MCF 10A (cell line): ENCODE measurements around the gene ASXL3. TPM values are rescaled to one million over a fixed set of nuclear protein-coding genes. Genes with fewer than 3 reads are reported as not detected.
A peak's percentile ranks its signal among the peaks of the same experiment; 100 is the strongest.

Experiments
- BruUV-seq: library from RNA; stranded (reverse); fragments of 400-500 nt; replicated peaks from 2 replicates; lab custom pipeline; 2021; lab: Mats Ljungman, UMichigan
- CTCF ChIA-PET: fragments of 300-600 bp; sonication (Branson Sonifier 250); formaldehyde crosslinking; extraction: SDS; loops from one replicate; lab custom pipeline; 2021; ENCODE audit warnings: antibody characterized with exemption, inconsistent platforms; lab: Yijun Ruan, JAX
- POLR2A ChIA-PET: fragments of 300-600, 350-650 bp; sonication (Branson Sonifier 250); formaldehyde crosslinking; extraction: SDS; loops from one replicate; lab custom pipeline; 2020; ENCODE audit warnings: antibody characterized with exemption, inconsistent platforms; lab: Yijun Ruan, JAX
- DNase-seq: peaks from one replicate; pipeline ENCODE4 v3.0.0-alpha.2; 2018; ENCODE audit not compliant: unreplicated experiment
- H3K27ac Mint-ChIP-seq: one replicate; pipeline ENCODE4 v1.8.0; 2022; ENCODE audit warnings: mild to moderate bottlenecking, low read depth, mixed read lengths; ENCODE audit not compliant: unreplicated experiment
- H3K27me3 Mint-ChIP-seq: one replicate; pipeline ENCODE4 v1.8.0; 2022; ENCODE audit warnings: mixed read lengths; ENCODE audit not compliant: insufficient read depth, unreplicated experiment
- H3K36me3 Mint-ChIP-seq: one replicate; pipeline ENCODE4 v1.8.0; 2022; ENCODE audit warnings: mild to moderate bottlenecking, moderate library complexity, mixed read lengths; ENCODE audit not compliant: insufficient read depth, unreplicated experiment
- H3K4me1 Mint-ChIP-seq: one replicate; pipeline ENCODE4 v1.8.0; 2022; ENCODE audit warnings: mixed read lengths; ENCODE audit not compliant: insufficient read depth, unreplicated experiment
- H3K4me3 Mint-ChIP-seq: one replicate; pipeline ENCODE4 v1.8.0; 2022; ENCODE audit warnings: mild to moderate bottlenecking, moderate library complexity, mixed read lengths; ENCODE audit not compliant: unreplicated experiment
- H3K9me3 Mint-ChIP-seq: one replicate; pipeline ENCODE4 v1.8.0; 2022; ENCODE audit warnings: mixed read lengths; ENCODE audit not compliant: unreplicated experiment
- intact Hi-C: fragments of 100-400 bp; cut with micrococcal nuclease; formaldehyde crosslinking; loops from 2 replicates; pipeline ENCODE4 v1.14.1; 2022
- total RNA-seq: library from RNA; stranded (reverse); gene quantifications from 2 replicates; pipeline ENCODE4 v1.2.3, GENCODE V29; 2022
- TF ChIP-seq, protein P1 (sequence below): fragments of 200-600 bp; IDR thresholded peaks from one replicate; pipeline ENCODE4 v1.8.0; 2022; ENCODE audit warnings: antibody characterized with exemption, mild to moderate bottlenecking; ENCODE audit not compliant: unreplicated experiment

Gene ASXL3
- total RNA-seq, 1 experiment from 2014 or later, result not detected

- no peaks in the 10 kb centered on the region for H3K27me3 Mint-ChIP-seq
- ChIA-PET POLR2A (no interaction called here), CTCF (no interaction called here)
- H3K9me3 Mint-ChIP-seq, result no peaks in the 10 kb centered on the region
- TF ChIP-seq, protein P1, sequence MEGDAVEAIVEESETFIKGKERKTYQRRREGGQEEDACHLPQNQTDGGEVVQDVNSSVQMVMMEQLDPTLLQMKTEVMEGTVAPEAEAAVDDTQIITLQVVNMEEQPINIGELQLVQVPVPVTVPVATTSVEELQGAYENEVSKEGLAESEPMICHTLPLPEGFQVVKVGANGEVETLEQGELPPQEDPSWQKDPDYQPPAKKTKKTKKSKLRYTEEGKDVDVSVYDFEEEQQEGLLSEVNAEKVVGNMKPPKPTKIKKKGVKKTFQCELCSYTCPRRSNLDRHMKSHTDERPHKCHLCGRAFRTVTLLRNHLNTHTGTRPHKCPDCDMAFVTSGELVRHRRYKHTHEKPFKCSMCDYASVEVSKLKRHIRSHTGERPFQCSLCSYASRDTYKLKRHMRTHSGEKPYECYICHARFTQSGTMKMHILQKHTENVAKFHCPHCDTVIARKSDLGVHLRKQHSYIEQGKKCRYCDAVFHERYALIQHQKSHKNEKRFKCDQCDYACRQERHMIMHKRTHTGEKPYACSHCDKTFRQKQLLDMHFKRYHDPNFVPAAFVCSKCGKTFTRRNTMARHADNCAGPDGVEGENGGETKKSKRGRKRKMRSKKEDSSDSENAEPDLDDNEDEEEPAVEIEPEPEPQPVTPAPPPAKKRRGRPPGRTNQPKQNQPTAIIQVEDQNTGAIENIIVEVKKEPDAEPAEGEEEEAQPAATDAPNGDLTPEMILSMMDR, result no peak
- BruUV-seq, result no TSS peak
- no peak overlapping the region for H3K4me3 Mint-ChIP-seq
- DNase-seq, result no peak
- H3K4me1 Mint-ChIP-seq, result no peaks in the 10 kb centered on the region
- no peak overlapping the region for H3K27ac Mint-ChIP-seq
- intact Hi-C loops, result no loop called here
- no peaks in the 10 kb centered on the region for H3K36me3 Mint-ChIP-seq
Observed at GRCh38 chr18:33757037-33757436, 179.0 kb downstream of the ASXL3 start.

GRCh38 chr18:33761363-33761762 is 183.3 kb downstream of the ASXL3 start:
- TF ChIP-seq, protein P1, result peak; percentile 30
- H3K27ac Mint-ChIP-seq, result no peak overlapping the region

DNA sequence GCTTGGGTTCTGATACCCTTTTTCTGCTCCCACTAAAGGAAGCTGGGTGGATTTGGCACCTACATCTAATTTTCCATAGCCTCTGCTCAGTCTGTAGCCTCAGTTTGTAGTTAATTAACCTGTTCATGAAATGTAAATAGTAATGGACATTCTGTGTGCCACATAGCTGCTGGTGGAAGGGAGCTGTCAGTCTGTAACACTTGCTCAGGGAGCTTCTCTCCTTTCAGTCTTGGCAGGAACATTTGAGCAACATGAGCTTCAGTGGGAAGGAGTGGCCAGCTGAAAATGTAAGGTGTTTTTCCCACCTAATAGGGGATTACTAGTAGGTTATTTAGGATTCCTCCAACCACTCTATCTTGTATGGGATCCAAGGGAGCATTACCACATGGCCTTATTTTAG is 203.4 kb downstream of the ASXL3 start:
- H3K4me3 Mint-ChIP-seq, result no peak overlapping the region
- DNase-seq, result no peak

More at GRCh38 chr18:33761363-33761762, 183.3 kb downstream of the ASXL3 start:
- POLR2A ChIA-PET, result no interaction called here
- CTCF ChIA-PET, result interaction anchor here (0.6 to 3.6 kb wide), 10 partner anchors 8 to 548 kb away, joined by 3 to 19 read pairs (median 4); no protein-coding TSS in a partner anchor
- intact Hi-C loops, result loop anchor here (1.0 to 5.0 kb wide), 2 partner anchors 359 to 529 kb away; no protein-coding TSS in a partner anchor
- no TSS peak for BruUV-seq
- H3K36me3 Mint-ChIP-seq, result no peaks in the 10 kb centered on the region
- H3K4me1 Mint-ChIP-seq, result no peaks in the 10 kb centered on the region
- DNase-seq, result peak; percentile 22
- no peaks in the 10 kb centered on the region for H3K9me3 Mint-ChIP-seq
- H3K4me3 Mint-ChIP-seq, result no peak overlapping the region
- no peaks in the 10 kb centered on the region for H3K27me3 Mint-ChIP-seq

More for the DNA sequence above, 203.4 kb downstream of the ASXL3 start:
- ChIA-PET POLR2A (interaction anchor here (0.6 kb wide), 1 partner anchor 13 kb away, joined by 5 read pairs; no protein-coding TSS in a partner anchor), CTCF (no interaction called here)
- Mint-ChIP-seq H3K27me3 (no peaks in the 10 kb centered on the region), H3K27ac (no peak overlapping the region), H3K36me3 (no peaks in the 10 kb centered on the region), H3K4me1 (no peaks in the 10 kb centered on the region), H3K9me3 (peaks cover 28% of the 10 kb centered on the region)
- intact Hi-C loops, result no loop called here
- BruUV-seq, result no TSS peak
- TF ChIP-seq, protein P1, result no peak

Other genes starting within 250 kb of the ASXL3 start
- 0.19 TPM in 1 of 2 replicates, not detected in the other for gene CCDC178, start 137.5 kb upstream of the ASXL3 start, total RNA-seq